Hepatocyte (in vitro differentiated cells): ENCODE results near the gene TEX101. TPM values are rescaled to one million over a fixed set of nuclear protein-coding genes. Genes with fewer than 3 reads are reported as not detected.
"Not testable (repeated sequence)": the region's sequence is repeated elsewhere in the genome, so short reads cannot be mapped to it uniquely, and the experiment has no call there.

ENCODE experiments used
- DNase-seq: peaks from one replicate; pipeline ENCODE4 v3.0.0-alpha.2; 2016; ENCODE audit warnings: low spot score
- H2AFZ ChIP-seq: fragments of 200-600 bp; sonication (generic); 2 replicates; pipeline ENCODE4 v1.6.0; 2016; ENCODE audit warnings: antibody characterized with exemption, mild to moderate bottlenecking
- H3K27ac ChIP-seq: fragments of 200-600 bp; sonication (generic); 2 replicates; pipeline ENCODE4 v1.5.1; 2016; ENCODE audit warnings: mild to moderate bottlenecking
- H3K27me3 ChIP-seq: fragments of 200-600 bp; sonication (generic); 2 replicates; pipeline ENCODE4 v1.6.1; 2016
- H3K36me3 ChIP-seq: fragments of 200-600 bp; sonication (generic); replicated peaks from 2 replicates; pipeline ENCODE4 v1.5.1; 2016; ENCODE audit warnings: low read depth; ENCODE audit not compliant: insufficient read depth
- H3K4me1 ChIP-seq: fragments of 200-600 bp; sonication (generic); 2 replicates; pipeline ENCODE4 v1.5.1; 2016; ENCODE audit warnings: mild to moderate bottlenecking, moderate library complexity; ENCODE audit not compliant: insufficient read depth
- H3K4me2 ChIP-seq: fragments of 200-600 bp; sonication (generic); 2 replicates; pipeline ENCODE4 v1.6.0; 2016
- H3K4me3 ChIP-seq: fragments of 200-600 bp; sonication (generic); 2 replicates; pipeline ENCODE4 v1.5.1; 2016; ENCODE audit warnings: mild to moderate bottlenecking
- H3K79me2 ChIP-seq: fragments of 200-600 bp; sonication (generic); 2 replicates; pipeline ENCODE4 v1.6.0; 2017; ENCODE audit warnings: mild to moderate bottlenecking
- H3K9me2 ChIP-seq: fragments of 200-600 bp; sonication (generic); replicated peaks from 2 replicates; pipeline ENCODE4 v1.6.0; 2017; ENCODE audit warnings: mild to moderate bottlenecking; ENCODE audit not compliant: insufficient read depth
- H3K9me3 ChIP-seq: fragments of 200-600 bp; sonication (generic); 2 replicates; pipeline ENCODE4 v1.5.1; 2016; ENCODE audit warnings: low read depth, mild to moderate bottlenecking
- H4K20me1 ChIP-seq: fragments of 200-600 bp; sonication (generic); 2 replicates; pipeline ENCODE4 v1.6.0; 2016; ENCODE audit warnings: mild to moderate bottlenecking; ENCODE audit not compliant: insufficient read depth, poor library complexity, severe bottlenecking
- EZH2 ChIP-seq: fragments of 200-600 bp; sonication (generic); IDR thresholded peaks from 2 replicates; pipeline ENCODE4 v1.6.1; 2016; ENCODE audit warnings: antibody characterized with exemption, mild to moderate bottlenecking, borderline replicate concordance
- EZH2phosphoT487 ChIP-seq: fragments of 200-600 bp; sonication (generic); IDR thresholded peaks from one replicate; pipeline ENCODE4 v1.6.1; 2018; ENCODE audit warnings: antibody characterized with exemption, mild to moderate bottlenecking, low read depth, moderate library complexity; ENCODE audit not compliant: unreplicated experiment, severe bottlenecking
- WGBS: methylation state at CpG from one replicate; pipeline ENCODE4 v1.1.6; 2016; ENCODE audit warnings: low lambda C conversion rate; ENCODE audit errors: missing lambda C conversion rate; 5-methylcytosine and 5-hydroxymethylcytosine counted together
- polyA plus RNA-seq: library from polyadenylated mRNA; unstranded; fragments of >200 nt; fragmentation: Nextera tagmentation; extraction: Ambion mirVana; gene quantifications from 2 replicates; pipeline ENCODE4 v1.2.1, GENCODE V29; 2016
- total RNA-seq: library from RNA; depleted of rRNA; stranded (reverse); fragments of >200 nt; gene quantifications from 2 replicates; pipeline ENCODE4 v1.2.3, GENCODE V29; 2014
- TF ChIP-seq, protein P1 (sequence below): fragments of 200-600 bp; sonication (generic); IDR thresholded peaks from 2 replicates; pipeline ENCODE4 v1.5.1; 2016; ENCODE audit warnings: antibody characterized with exemption, mild to moderate bottlenecking; ENCODE audit not compliant: poor library complexity

TEX101 gene
- total and polyA plus RNA-seq, 2 experiments from 2014 or later, result not detected

DNA sequence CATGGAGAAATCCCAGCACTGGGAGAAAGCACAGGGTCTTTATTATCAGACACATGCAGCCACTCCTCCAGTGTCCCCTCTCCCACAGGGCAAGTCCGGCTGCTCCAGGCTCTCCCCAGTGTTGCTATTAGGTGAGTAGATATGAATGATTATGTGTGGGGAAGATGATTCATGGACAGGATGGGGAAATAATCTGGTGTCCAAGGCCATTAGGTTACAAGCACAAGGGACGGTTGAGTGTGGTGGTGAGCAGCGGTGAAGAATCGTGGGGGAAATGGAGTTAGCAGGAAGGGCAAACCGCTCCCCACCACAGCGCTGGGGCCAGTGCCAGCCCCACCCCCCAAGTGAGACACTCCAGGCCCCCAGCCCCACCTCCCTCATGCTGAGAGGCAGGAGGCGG is 42.2 kb upstream of the TEX101 start:
- H3K27ac ChIP-seq, result no peak overlapping the region
- H3K36me3 ChIP-seq, result no peaks in the 10 kb centered on the region
- no peak overlapping the region for H3K4me2 ChIP-seq
- H3K27me3 ChIP-seq, result peaks cover 5% of the 10 kb centered on the region
- no peaks in the 10 kb centered on the region for H3K9me2 ChIP-seq
- no peaks in the 10 kb centered on the region for H3K4me1 ChIP-seq
- TF ChIP-seq EZH2phosphoT487 (no peak), EZH2 (no peak)
- TF ChIP-seq, protein P1, sequence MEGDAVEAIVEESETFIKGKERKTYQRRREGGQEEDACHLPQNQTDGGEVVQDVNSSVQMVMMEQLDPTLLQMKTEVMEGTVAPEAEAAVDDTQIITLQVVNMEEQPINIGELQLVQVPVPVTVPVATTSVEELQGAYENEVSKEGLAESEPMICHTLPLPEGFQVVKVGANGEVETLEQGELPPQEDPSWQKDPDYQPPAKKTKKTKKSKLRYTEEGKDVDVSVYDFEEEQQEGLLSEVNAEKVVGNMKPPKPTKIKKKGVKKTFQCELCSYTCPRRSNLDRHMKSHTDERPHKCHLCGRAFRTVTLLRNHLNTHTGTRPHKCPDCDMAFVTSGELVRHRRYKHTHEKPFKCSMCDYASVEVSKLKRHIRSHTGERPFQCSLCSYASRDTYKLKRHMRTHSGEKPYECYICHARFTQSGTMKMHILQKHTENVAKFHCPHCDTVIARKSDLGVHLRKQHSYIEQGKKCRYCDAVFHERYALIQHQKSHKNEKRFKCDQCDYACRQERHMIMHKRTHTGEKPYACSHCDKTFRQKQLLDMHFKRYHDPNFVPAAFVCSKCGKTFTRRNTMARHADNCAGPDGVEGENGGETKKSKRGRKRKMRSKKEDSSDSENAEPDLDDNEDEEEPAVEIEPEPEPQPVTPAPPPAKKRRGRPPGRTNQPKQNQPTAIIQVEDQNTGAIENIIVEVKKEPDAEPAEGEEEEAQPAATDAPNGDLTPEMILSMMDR, result no peak
- 94% methylated on average over 7 of the region's 7 CpGs for WGBS
- H3K9me3 ChIP-seq, result no peaks in the 10 kb centered on the region
- no peaks in the 10 kb centered on the region for H3K79me2 ChIP-seq
- no peak overlapping the region for H2AFZ ChIP-seq
- H4K20me1 ChIP-seq, result no peaks in the 10 kb centered on the region
- DNase-seq, result no peak
- H3K4me3 ChIP-seq, result no peak overlapping the region

DNA sequence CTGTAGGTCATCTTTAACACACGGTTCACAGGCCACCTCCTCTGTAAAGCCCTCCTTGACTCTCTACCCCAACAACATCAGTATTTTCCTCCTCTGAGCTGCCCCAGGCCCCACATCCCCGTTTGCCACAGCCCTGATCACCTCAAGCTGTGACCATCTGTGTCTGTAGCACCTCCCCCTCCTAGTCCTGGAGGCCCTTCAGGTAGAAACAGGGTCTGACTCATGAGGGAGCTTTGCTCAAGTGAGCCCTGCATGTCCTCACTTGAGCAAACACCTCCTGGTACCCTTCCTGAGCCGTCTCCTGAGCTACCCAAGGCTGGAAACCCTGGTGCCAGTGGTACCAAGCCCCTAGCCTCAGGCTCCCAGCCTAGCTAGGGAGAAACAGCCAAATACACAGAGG is 37.1 kb upstream of the TEX101 start:
- not testable (repeated sequence) for H3K36me3 ChIP-seq, H3K27me3 ChIP-seq, H3K9me3 ChIP-seq, DNase-seq, H3K4me2 ChIP-seq, H4K20me1 ChIP-seq, H3K9me2 ChIP-seq, H3K4me1 ChIP-seq, H3K27ac ChIP-seq, H3K4me3 ChIP-seq, H2AFZ ChIP-seq, H3K79me2 ChIP-seq
- no CpG with 5 or more reads among the region's 3 CpGs for WGBS

DNA sequence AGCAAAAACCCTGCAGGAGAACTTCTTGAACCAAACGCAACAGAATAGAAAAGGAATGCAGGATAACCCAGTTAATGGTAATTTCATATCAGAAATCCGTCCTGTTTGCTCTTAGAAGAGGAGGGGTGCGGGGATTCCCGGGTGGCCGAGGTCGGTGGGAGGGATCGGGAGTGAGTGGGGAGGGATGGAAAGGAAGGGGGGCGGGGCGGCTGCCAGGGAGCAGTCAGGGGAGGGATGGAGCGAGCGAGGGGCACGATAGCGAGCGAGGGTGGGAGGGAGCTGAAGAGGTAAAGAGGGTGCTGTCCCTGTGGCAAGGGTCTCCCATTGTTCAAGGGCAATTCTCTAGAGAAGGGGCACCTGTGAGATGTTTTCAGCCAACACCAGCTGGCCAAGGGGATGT is 34.7 kb upstream of the TEX101 start:
- Histone ChIP-seq H3K4me3 (no peak overlapping the region), H3K27me3 (peaks cover 7% of the 10 kb centered on the region), H2AFZ (no peak overlapping the region), H3K9me2 (no peaks in the 10 kb centered on the region), H3K9me3 (no peaks in the 10 kb centered on the region), H3K36me3 (no peaks in the 10 kb centered on the region), H3K79me2 (no peaks in the 10 kb centered on the region), H3K27ac (no peak overlapping the region), H3K4me2 (no peak overlapping the region), H3K4me1 (no peaks in the 10 kb centered on the region), H4K20me1 (no peaks in the 10 kb centered on the region)
- WGBS, result 18% methylated on average over 7 of the region's 14 CpGs
- no peak for DNase-seq
- TF ChIP-seq EZH2, result no peak

DNA sequence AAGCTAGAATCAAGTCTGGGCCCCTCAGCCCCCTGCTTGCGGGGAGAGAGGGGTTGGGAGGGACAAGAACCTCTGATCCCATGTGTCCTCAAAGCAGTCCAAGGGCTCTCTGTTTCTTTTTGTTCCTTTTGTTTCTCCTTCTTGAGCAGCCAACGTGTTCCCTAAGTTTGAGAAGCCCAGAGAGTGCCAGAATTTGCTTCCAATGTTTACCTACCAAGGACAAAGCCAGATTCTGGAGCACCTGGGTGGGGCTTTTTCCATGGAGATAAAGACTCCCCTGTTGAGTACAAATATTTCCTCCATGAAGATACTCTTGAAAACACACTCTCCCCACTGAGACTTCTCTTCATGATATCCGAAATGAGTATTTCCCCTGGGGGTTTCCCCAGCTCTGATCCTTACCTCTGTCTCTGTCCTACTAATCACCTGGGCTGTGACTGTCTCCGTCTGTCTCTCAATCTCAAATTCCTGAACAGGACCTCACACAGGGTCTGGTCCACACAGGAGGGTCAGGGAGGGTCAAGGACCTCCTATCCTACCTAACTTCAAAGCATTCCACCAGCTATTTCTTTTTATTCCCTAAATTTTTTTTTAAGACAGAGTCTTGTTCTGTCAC is 33.8 kb upstream of the TEX101 start:
- TF ChIP-seq, protein P1, result no peak
- TF ChIP-seq EZH2 (no peak), EZH2phosphoT487 (no peak)
- H3K27me3 ChIP-seq, result peaks cover 7% of the 10 kb centered on the region
- no peaks in the 10 kb centered on the region for H3K4me1 ChIP-seq
- no peaks in the 10 kb centered on the region for H3K9me3 ChIP-seq
- DNase-seq, result no peak
- 45% methylated on average over 4 of the region's 4 CpGs for WGBS
- no peaks in the 10 kb centered on the region for H3K79me2 ChIP-seq
- no peak overlapping the region for H3K27ac ChIP-seq
- H2AFZ ChIP-seq, result no peak overlapping the region
- H3K4me3 ChIP-seq, result no peak overlapping the region
- H3K9me2 ChIP-seq, result no peaks in the 10 kb centered on the region
- no peaks in the 10 kb centered on the region for H3K36me3 ChIP-seq
- no peak overlapping the region for H3K4me2 ChIP-seq
- H4K20me1 ChIP-seq, result no peaks in the 10 kb centered on the region

DNA sequence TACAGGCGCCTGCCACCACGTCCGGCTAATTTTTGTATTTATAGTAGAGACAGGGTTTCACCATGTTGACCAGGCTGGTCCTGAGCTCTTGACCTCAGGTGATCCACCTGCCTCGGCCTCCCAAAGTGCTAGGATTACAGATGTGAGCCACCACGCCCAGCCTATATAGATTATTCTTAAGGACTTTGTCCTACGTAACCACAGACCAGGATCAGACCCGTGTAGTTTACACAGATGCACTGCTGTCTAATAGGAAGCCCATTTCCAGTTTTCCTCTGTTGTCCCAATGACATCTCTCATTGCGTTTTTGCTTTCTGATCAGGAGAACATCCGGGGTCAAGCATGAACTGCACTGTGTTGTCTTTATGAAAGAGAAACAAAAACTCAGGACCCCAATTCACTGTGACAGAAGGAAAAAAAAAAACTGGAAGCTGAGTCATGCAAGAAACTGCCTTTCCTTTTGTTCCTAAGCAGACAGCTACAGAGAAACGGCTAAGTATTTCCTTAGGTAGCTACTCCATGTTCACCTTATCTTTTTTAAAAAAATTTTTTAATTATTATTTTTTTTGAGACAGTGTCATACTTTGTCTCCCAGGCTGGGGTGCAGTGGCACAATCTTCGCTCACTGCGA is 32.0 kb upstream of the TEX101 start:
- H3K27ac ChIP-seq, H2AFZ ChIP-seq, H3K9me3 ChIP-seq, H4K20me1 ChIP-seq, H3K79me2 ChIP-seq, H3K4me1 ChIP-seq, H3K9me2 ChIP-seq, H3K27me3 ChIP-seq, H3K4me2 ChIP-seq, H3K36me3 ChIP-seq, H3K4me3 ChIP-seq, DNase-seq: not testable (repeated sequence)
- WGBS, result 76% methylated on average over 12 of the region's 12 CpGs

DNA sequence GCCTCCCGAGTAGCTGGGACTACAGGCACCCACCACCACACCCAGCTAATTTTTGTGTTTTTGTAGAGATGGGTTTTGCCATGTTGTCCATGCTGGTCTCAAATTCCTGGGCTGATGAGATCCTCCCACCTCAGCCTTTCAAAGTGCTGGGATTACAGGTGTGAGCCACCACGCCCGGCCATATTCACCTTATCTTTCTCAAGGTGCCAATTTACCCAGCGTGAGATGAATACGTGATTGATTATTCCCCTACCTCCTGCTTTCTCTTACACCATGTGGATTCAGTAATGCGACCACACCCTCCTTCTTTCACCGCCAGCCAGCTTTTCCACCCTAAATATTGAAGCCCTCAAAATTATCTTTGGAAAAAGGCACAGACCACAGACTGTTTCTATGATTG is 31.4 kb upstream of the TEX101 start:
- H2AFZ ChIP-seq, H3K27ac ChIP-seq, H3K4me1 ChIP-seq, H4K20me1 ChIP-seq, DNase-seq, H3K4me3 ChIP-seq, H3K36me3 ChIP-seq, H3K27me3 ChIP-seq, H3K79me2 ChIP-seq, H3K4me2 ChIP-seq, H3K9me3 ChIP-seq, H3K9me2 ChIP-seq: not testable (repeated sequence)
- 85% methylated on average over 7 of the region's 7 CpGs for WGBS

DNA sequence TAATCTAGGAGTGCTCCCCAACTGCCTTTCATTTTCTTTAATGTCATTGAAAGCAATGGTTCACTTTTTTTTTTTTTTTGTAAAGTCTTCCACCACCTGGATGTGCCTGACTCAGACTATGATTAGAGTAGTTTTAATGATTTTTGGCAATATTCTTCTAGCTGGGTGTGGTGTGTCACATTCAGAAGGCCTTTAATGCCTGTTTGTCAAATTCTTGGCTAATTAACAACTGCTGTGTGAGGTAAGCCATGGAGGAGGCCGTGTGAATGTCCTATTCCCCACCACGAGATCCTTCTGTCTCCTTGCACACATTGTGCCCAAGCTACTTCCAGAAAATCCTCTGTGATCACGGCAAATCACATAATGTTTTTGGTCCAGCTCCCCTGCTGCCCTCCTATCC is 30.9 kb upstream of the TEX101 start:
- H3K4me1 ChIP-seq, H4K20me1 ChIP-seq, H3K36me3 ChIP-seq, H2AFZ ChIP-seq, H3K9me2 ChIP-seq, H3K79me2 ChIP-seq, DNase-seq, H3K27ac ChIP-seq, H3K4me2 ChIP-seq, H3K4me3 ChIP-seq, H3K27me3 ChIP-seq, H3K9me3 ChIP-seq: not testable (repeated sequence)
- WGBS, result 71% methylated on average over 3 of the region's 3 CpGs
